GM23338 (cell line): ENCODE measurements around the gene MYCBPAP. TPM values are rescaled to one million over a fixed set of nuclear protein-coding genes. Genes with fewer than 3 reads are reported as not detected.

ENCODE experiments used
- CREB1 ChIP-seq: fragments of 250-450 bp; sonication (Bioruptor Pico); IDR thresholded peaks from 2 replicates; pipeline ENCODE4 v1.5.0; 2020; ENCODE audit warnings: low read depth, mild to moderate bottlenecking, moderate library complexity
- CTCF ChIP-seq, 2 experiments: fragments of 200-600 bp in 1 of 2; sonication (generic) in 1 of 2; conservative IDR thresholded peaks; 2 replicates each; pipeline versions ENCODE4 v1.5.1 to v1.6.1; 2016 to 2017; ENCODE audit warnings: antibody characterized with exemption in 2 of 2, low read depth in 2 of 2, mild to moderate bottlenecking in 2 of 2, moderate library complexity in 1 of 2
- ETS1 ChIP-seq: IDR thresholded peaks from 2 replicates; pipeline ENCODE4 v1.6.1; 2016; ENCODE audit warnings: antibody characterized with exemption
- EZH2 ChIP-seq: fragments of 200-600 bp; sonication (generic); IDR thresholded peaks from one replicate; pipeline ENCODE4 v1.8.0; 2017; ENCODE audit warnings: antibody characterized with exemption, mild to moderate bottlenecking, low read depth; ENCODE audit not compliant: unreplicated experiment
- JUNB ChIP-seq: IDR thresholded peaks from one replicate; pipeline ENCODE4 v1.6.1; 2016; ENCODE audit warnings: antibody characterized with exemption; ENCODE audit not compliant: unreplicated experiment
- REST ChIP-seq: IDR thresholded peaks from one replicate; pipeline ENCODE4 v1.6.1; 2018; ENCODE audit warnings: antibody characterized with exemption; ENCODE audit not compliant: unreplicated experiment
- ZNF114 ChIP-seq: fragments of 250-450 bp; sonication (Bioruptor Pico); IDR thresholded peaks from 2 replicates; pipeline ENCODE4 v1.5.0; 2020; ENCODE audit warnings: mild to moderate bottlenecking, moderate library complexity
- ZNF331 ChIP-seq: fragments of 250-450 bp; sonication (Bioruptor Pico); IDR thresholded peaks from 2 replicates; pipeline ENCODE4 v1.5.0; 2020; ENCODE audit warnings: low read depth, mild to moderate bottlenecking, moderate library complexity
- ZNF462 ChIP-seq: fragments of 250-450 bp; sonication (Bioruptor Pico); IDR thresholded peaks from 2 replicates; pipeline ENCODE4 v1.5.0; 2020; ENCODE audit warnings: mild to moderate bottlenecking, moderate library complexity
- polyA plus RNA-seq: library from polyadenylated mRNA; unstranded; fragments of >200 nt; fragmentation: Nextera tagmentation; extraction: Ambion mirVana; gene quantifications from 2 replicates; pipeline ENCODE4 v1.2.1, GENCODE V29; 2016
- total RNA-seq: library from RNA; depleted of rRNA; stranded (reverse); fragments of >200 nt; shearing (Covaris generic); gene quantifications from 2 replicates; pipeline ENCODE4 v1.2.3, GENCODE V29; 2014

MYCBPAP gene
- total and polyA plus RNA-seq, 2 experiments from 2014 or later, result 0.63 to 1.7 TPM

GRCh38 chr17:50556803-50557202 is 48.6 kb downstream of the MYCBPAP start (continued):
- TF ChIP-seq ZNF462 (CRISPR knock-in tag), result no peak
- no peak for TF ChIP-seq REST
- TF ChIP-seq JUNB, result no peak
- TF ChIP-seq CREB1, result no peak
- TF ChIP-seq ZNF331 (CRISPR knock-in tag), result no peak
- TF ChIP-seq ETS1, result no peak
- TF ChIP-seq CTCF (conservative IDR thresholded peaks at IDR 0.05; ENCODE audit: low read depth in 2 of 2), result no peak
- no peak for TF ChIP-seq ZNF114 (CRISPR knock-in tag)
- no peak for TF ChIP-seq EZH2
